ENCODE measurements around the gene MBL2. TPM values are rescaled to one million over a fixed set of nuclear protein-coding genes. Genes with fewer than 3 reads are reported as not detected.

The MBL2 gene
- polyA plus RNA-seq, 4 donors, result 0.23 TPM; not detected in 3

DNA sequence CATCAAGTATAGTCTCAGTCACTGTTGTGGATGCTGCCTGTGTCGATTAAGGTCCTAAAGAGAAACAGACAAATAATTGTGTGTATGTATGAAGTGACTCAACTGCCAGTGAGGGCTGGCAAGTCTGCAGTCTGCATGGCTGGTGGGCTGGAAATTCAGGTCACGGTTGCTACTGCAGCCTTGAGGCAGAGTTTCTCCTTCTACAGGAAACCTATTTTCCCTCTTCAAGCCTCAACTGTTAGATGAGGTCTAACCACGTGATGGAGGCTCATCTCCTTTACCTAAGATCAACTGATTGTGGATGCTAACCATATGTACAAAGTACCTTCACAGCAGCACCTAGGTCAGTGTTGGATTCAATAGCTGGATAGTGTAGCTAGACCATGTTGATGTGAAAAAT lies 29.9 kb downstream of the MBL2 start:
- DNase-seq (ENCODE audit: low read depth in 4 of 4, low spot score in 3 of 4), result no peak

DNA sequence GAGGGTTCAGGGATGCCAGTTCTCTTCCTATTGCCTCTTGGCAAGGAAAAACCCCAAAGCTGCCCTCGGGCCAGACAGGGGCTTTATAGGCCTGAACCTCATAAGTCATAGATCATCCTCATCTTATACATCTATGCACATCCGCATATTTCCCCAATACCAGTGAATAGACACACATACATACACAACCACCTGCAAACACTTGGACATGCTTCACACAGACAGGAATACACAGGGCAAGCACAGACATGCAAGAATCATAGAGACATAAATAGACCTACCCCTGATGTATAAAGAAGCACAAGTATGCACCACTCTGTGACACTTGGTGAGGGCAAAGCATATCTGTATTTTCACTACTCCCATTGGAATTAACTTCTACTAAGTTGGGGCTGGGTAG lies 30.7 kb downstream of the MBL2 start:
- no peak for DNase-seq (ENCODE audit: low read depth in 4 of 4, low spot score in 3 of 4)

- DNase-seq (ENCODE audit: low read depth in 4 of 4, low spot score in 3 of 4), result no peak
Measured at GRCh38 chr10:52740913-52741675, 31.5 kb downstream of the MBL2 start.

GRCh38 chr10:52740155-52740549 lies 32.4 kb downstream of the MBL2 start:
- no peak for DNase-seq (ENCODE audit: low read depth in 4 of 4, low spot score in 3 of 4)

DNA sequence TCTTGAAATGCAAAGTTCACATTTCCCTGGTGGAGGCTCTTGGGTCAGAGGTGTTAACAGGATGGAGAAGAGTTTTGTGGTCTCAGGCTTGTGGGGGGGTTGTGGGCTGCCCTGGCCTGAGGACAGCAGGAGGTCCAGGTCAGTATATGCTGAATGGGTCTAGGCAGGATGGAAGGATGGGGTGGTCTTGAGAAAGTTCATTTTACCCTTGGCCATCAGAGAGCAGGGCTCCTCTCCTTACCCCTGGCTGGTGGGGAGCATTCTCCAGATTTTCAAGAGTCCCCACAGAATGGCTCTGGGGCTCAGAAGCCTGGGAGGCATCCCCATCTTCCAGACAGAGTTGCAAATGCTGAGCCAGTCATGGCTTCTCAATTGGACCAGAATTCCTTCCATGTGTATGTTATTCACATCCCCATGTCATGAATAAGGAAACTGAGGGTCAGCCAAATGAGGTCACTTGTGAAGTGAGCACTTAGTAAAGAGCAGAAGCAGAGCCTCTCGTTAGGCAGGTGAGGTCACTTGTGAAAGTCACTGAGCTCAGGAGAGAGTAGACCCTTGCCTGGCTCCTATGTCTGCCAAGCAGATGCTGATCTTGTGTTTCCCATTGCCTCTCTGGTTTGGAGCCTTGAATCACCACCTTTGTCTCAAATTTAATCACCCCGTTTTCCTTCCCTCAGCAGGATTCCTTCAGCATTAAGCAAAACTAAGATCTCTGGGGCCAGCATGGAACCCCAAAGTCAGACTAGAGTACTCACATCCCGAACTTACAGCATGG lies 33.0 kb downstream of the MBL2 start:
- no peak for DNase-seq (ENCODE audit: low read depth in 4 of 4, low spot score in 3 of 4)

DNA sequence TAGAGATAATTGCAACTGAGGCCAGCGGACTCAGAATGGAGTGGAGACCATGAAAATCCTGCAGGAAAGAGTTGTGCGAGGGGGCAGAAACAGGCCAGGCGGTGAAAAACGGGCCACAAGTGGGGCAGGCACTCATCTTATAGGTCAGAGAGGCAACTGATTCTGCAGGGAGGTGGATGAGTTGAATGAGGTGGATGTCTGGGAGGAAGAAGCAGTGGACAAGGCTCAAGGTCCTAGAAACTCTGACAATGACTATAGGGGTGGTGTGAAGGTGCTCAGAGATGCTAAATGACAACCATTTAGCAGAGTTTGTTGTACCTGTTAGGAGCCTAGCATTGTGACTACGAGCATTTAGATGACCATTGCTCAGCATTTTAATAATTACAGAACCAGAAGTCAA lies 33.6 kb downstream of the MBL2 start:
- no peak for DNase-seq (ENCODE audit: low read depth in 4 of 4, low spot score in 3 of 4)

DNA sequence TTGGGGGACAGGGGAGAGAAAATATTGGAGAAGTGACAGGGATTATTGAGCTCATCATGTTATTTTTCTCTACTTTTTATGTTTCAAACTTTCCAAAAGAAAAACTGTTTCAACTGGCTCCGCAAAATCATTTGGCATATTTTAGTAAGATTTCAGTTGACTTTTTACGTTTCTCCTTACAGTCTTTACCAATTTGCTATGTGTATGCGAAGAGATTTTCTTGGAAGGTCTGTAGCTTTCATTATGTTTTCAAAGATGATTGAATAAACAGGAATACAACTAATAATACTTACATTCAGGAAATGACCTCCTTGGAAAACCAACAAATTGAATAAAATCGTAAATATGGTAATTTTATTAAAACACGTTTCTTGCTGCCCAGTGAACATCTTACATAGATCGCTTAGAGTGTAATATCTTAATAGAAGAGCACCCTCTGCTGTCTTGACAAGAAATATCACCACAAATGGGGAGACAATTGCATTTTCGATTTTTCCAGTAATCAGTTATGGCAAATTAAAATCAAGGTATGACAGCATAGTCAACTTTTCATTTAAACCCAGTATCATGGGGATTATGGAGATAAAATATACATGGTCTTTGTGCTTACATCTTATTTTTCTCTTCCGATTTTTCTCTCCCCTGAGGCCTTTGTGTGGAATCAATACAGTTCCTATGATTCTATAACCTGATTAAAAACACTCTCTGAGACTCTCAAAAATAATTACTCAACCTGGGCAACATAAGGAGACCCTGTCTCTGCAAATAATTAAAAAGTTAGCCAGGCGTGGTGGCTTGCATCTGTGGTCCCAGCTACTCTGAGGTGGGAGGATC lies 43.1 kb downstream of the MBL2 start:
- no peak for DNase-seq (ENCODE audit: low read depth in 4 of 4, low spot score in 3 of 4)

- DNase-seq (ENCODE audit: low read depth in 4 of 4, low spot score in 3 of 4), result no peak
Measured at GRCh38 chr10:52720018-52720417, 52.6 kb downstream of the MBL2 start.

All from left renal pelvis (tissue), 4 donors.